Measurements from ENCODE around the gene BPIFB2.

DNA sequence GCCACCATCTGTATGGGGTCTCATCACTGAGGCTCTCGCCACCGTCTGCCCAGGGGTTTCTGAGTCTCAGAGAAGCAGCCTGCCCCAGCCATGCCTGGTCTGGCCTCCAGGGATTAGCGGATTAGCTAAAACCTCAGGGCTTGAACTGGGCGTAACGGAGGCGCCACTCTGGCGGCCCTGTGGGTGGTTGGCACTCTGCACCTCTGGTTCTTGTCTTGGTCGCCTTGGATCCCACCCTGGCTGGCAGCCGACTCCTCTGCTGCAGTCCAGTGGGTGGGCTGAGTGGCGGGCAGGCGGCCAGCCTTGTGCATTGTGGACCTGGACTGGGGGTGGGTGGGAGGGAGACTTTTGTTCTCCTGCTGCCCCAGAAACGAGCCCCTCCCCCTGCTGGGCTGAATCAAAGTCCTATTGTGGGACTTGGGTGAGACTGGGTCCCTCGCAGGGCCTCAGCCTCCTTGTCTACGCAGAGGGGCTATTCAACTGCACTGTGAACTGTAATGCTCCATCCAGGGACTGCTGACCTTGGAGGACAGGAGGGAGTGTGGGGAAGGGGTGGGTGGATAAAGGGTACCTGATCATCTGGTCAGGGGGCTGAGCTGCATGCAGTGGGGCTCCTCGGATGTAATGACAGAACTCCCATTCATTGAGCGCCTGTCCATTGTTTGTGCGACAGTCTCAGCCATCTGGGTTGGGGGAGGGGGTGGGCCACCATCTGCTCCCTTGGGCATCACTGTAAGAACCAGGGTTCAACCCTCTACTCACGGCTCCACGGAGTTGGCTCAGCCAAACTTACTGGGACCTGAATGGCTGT, 27.2 kb upstream of the BPIFB2 start:
- no peak for TF ChIP-seq POLR2A (IDR thresholded peaks at IDR 0.05)
- TF ChIP-seq, protein P1, sequence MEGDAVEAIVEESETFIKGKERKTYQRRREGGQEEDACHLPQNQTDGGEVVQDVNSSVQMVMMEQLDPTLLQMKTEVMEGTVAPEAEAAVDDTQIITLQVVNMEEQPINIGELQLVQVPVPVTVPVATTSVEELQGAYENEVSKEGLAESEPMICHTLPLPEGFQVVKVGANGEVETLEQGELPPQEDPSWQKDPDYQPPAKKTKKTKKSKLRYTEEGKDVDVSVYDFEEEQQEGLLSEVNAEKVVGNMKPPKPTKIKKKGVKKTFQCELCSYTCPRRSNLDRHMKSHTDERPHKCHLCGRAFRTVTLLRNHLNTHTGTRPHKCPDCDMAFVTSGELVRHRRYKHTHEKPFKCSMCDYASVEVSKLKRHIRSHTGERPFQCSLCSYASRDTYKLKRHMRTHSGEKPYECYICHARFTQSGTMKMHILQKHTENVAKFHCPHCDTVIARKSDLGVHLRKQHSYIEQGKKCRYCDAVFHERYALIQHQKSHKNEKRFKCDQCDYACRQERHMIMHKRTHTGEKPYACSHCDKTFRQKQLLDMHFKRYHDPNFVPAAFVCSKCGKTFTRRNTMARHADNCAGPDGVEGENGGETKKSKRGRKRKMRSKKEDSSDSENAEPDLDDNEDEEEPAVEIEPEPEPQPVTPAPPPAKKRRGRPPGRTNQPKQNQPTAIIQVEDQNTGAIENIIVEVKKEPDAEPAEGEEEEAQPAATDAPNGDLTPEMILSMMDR (IDR thresholded peaks at IDR 0.05): no peak
